Fibroblast of mammary gland (primary cell): ENCODE data around the gene NDUFS7.

Experiments used
- DNase-seq: peaks from one replicate; pipeline ENCODE4 v3.0.0-alpha.2; 2010; ENCODE audit warnings: low read depth
- H3K4me3 ChIP-seq: 2 replicates; pipeline ENCODE4 v1.5.1; 2011; ENCODE audit warnings: low read depth, mild to moderate bottlenecking, low read length, moderate library complexity; ENCODE audit not compliant: control insufficient read depth
- CTCF ChIP-seq: conservative IDR thresholded peaks from 2 replicates; pipeline ENCODE4 v1.5.1; 2011; ENCODE audit warnings: low read depth, low read length, inconsistent platforms; ENCODE audit not compliant: control insufficient read depth, insufficient read depth

Gene NDUFS7

GRCh38 chr19:1396768-1397679 lies 13.3 kb downstream of the NDUFS7 start:
- DNase-seq, result no peak
- TF ChIP-seq CTCF, result no peak
- H3K4me3 ChIP-seq, result no peak overlapping the region

GRCh38 chr19:1397838-1398237 lies 14.1 kb downstream of the NDUFS7 start:
- no peak for DNase-seq
- no peak for TF ChIP-seq CTCF
- H3K4me3 ChIP-seq, result no peak overlapping the region

GRCh38 chr19:1399079-1399478 lies 15.4 kb downstream of the NDUFS7 start:
- no peak overlapping the region for H3K4me3 ChIP-seq
- no peak for DNase-seq

GRCh38 chr19:1399745-1400144 lies 16.0 kb downstream of the NDUFS7 start:
- no peak for TF ChIP-seq CTCF
- no peak for DNase-seq
- H3K4me3 ChIP-seq, result no peak overlapping the region

More at GRCh38 chr19:1399079-1399478, 15.4 kb downstream of the NDUFS7 start:
- TF ChIP-seq CTCF, result no peak

GRCh38 chr19:1400281-1401137 lies 16.8 kb downstream of the NDUFS7 start:
- H3K4me3 ChIP-seq, result peak overlapping the region; percentile 48
- peak; percentile 42 for DNase-seq
- no peak for TF ChIP-seq CTCF

- peak within 1 kb of the TSS; percentile 48 for H3K4me3 ChIP-seq
- TF ChIP-seq CTCF, result no peak
- DNase-seq, result no peak
These were observed 17.6 kb downstream of the NDUFS7 start, which contains the start of gene GAMT for GRCh38 chr19:1401138-1401888. Gene GAMT, minus strand, starts transcription at chr19:1401542. Its CDS starts 66 bp downstream, at chr19:1401476.
